Endothelial cell (in vitro differentiated cells): ENCODE measurements around the gene LYPD1. TPM values are rescaled to one million over a fixed set of nuclear protein-coding genes. Genes with fewer than 3 reads are reported as not detected.

ENCODE experiments used
- DNase-seq: peaks from one replicate; pipeline ENCODE4 v3.0.0; 2021; ENCODE audit warnings: low spot score
- H3K27ac Mint-ChIP-seq: one replicate; pipeline ENCODE4 v1.8.0; 2021; ENCODE audit warnings: mixed read lengths, inconsistent platforms; ENCODE audit not compliant: unreplicated experiment
- H3K27me3 Mint-ChIP-seq: one replicate; pipeline ENCODE4 v1.8.0; 2021; ENCODE audit warnings: mild to moderate bottlenecking, moderate library complexity, mixed read lengths, inconsistent platforms; ENCODE audit not compliant: unreplicated experiment
- H3K36me3 Mint-ChIP-seq: one replicate; pipeline ENCODE4 v1.8.0; 2021; ENCODE audit warnings: mild to moderate bottlenecking, low read depth, mixed read lengths, inconsistent platforms; ENCODE audit not compliant: unreplicated experiment
- H3K4me1 Mint-ChIP-seq: one replicate; pipeline ENCODE4 v1.8.0; 2021; ENCODE audit warnings: mild to moderate bottlenecking, mixed read lengths, inconsistent platforms; ENCODE audit not compliant: unreplicated experiment
- H3K4me3 Mint-ChIP-seq: one replicate; pipeline ENCODE4 v1.8.0; 2021; ENCODE audit warnings: mild to moderate bottlenecking, mixed read lengths, inconsistent platforms; ENCODE audit not compliant: unreplicated experiment
- H3K9me3 Mint-ChIP-seq: one replicate; pipeline ENCODE4 v1.8.0; 2021; ENCODE audit warnings: mixed read lengths, inconsistent platforms; ENCODE audit not compliant: unreplicated experiment
- CTCF ChIP-seq: fragments of 200-600 bp; sonication (generic); IDR thresholded peaks from one replicate; pipeline ENCODE4 v1.5.0; 2021; ENCODE audit warnings: antibody characterized with exemption; ENCODE audit not compliant: unreplicated experiment
- total RNA-seq: library from RNA; stranded (reverse); fragmentation: NEBNext Ultra II Directional; extraction: Animal tissue kit (Norgen Biotek cat#: 25700); gene quantifications from one replicate; pipeline ENCODE4 v1.2.1, GENCODE V29; 2021; ENCODE audit not compliant: unreplicated experiment

LYPD1 gene
- total RNA-seq, 1 donor from 2014 or later: 0.64 TPM

GRCh38 chr2:132607426-132608090 is 62.4 kb downstream of the LYPD1 start:
- no peak for TF ChIP-seq CTCF
- H3K9me3 Mint-ChIP-seq: no peaks in the 10 kb centered on the region
- no peak for DNase-seq
- H3K36me3 Mint-ChIP-seq: no peaks in the 10 kb centered on the region
- H3K27ac Mint-ChIP-seq: no peak overlapping the region
- no peaks in the 10 kb centered on the region for H3K4me1 Mint-ChIP-seq
- peaks cover 2% of the 10 kb centered on the region for H3K27me3 Mint-ChIP-seq
- H3K4me3 Mint-ChIP-seq: no peak overlapping the region

GRCh38 chr2:132606649-132607048 is 63.4 kb downstream of the LYPD1 start:
- H3K9me3 Mint-ChIP-seq: no peaks in the 10 kb centered on the region
- TF ChIP-seq CTCF: no peak
- H3K4me1 Mint-ChIP-seq: no peaks in the 10 kb centered on the region
- peaks cover 2% of the 10 kb centered on the region for H3K27me3 Mint-ChIP-seq
- no peaks in the 10 kb centered on the region for H3K36me3 Mint-ChIP-seq
- no peak for DNase-seq
- no peak overlapping the region for H3K4me3 Mint-ChIP-seq
- no peak overlapping the region for H3K27ac Mint-ChIP-seq

- Mint-ChIP-seq H3K36me3 (no peaks in the 10 kb centered on the region), H3K4me3 (no peak overlapping the region), H3K27me3 (peaks cover 2% of the 10 kb centered on the region), H3K4me1 (no peaks in the 10 kb centered on the region), H3K9me3 (no peaks in the 10 kb centered on the region), H3K27ac (no peak overlapping the region)
- DNase-seq: no peak
- no peak for TF ChIP-seq CTCF
Measured at GRCh38 chr2:132605236-132606180, 64.5 kb downstream of the LYPD1 start.

- Mint-ChIP-seq H3K27me3 (peaks cover 2% of the 10 kb centered on the region), H3K27ac (no peak overlapping the region), H3K9me3 (no peaks in the 10 kb centered on the region), H3K4me3 (no peak overlapping the region), H3K36me3 (no peaks in the 10 kb centered on the region), H3K4me1 (no peaks in the 10 kb centered on the region)
- no peak for DNase-seq
- no peak for TF ChIP-seq CTCF
Measured at GRCh38 chr2:132604561-132604960, 65.4 kb downstream of the LYPD1 start.

- no peak for TF ChIP-seq CTCF
- DNase-seq: no peak
- Mint-ChIP-seq H3K27ac (no peak overlapping the region), H3K36me3 (no peaks in the 10 kb centered on the region), H3K9me3 (no peaks in the 10 kb centered on the region), H3K4me3 (no peak overlapping the region), H3K4me1 (no peaks in the 10 kb centered on the region), H3K27me3 (no peaks in the 10 kb centered on the region)
Measured at GRCh38 chr2:132599556-132599955, 70.4 kb downstream of the LYPD1 start.
